Measurements from ENCODE around the gene PRICKLE2. TPM values are rescaled to one million over a fixed set of nuclear protein-coding genes. Genes with fewer than 3 reads are reported as not detected.
"Not testable (repeated sequence)": the region's sequence is repeated elsewhere in the genome, so short reads cannot be mapped to it uniquely, and the experiment has no call there.

Gene PRICKLE2
- total and polyA plus RNA-seq, 5 donors, result 2.3 to 15.2 (median 10.6) TPM

DNA sequence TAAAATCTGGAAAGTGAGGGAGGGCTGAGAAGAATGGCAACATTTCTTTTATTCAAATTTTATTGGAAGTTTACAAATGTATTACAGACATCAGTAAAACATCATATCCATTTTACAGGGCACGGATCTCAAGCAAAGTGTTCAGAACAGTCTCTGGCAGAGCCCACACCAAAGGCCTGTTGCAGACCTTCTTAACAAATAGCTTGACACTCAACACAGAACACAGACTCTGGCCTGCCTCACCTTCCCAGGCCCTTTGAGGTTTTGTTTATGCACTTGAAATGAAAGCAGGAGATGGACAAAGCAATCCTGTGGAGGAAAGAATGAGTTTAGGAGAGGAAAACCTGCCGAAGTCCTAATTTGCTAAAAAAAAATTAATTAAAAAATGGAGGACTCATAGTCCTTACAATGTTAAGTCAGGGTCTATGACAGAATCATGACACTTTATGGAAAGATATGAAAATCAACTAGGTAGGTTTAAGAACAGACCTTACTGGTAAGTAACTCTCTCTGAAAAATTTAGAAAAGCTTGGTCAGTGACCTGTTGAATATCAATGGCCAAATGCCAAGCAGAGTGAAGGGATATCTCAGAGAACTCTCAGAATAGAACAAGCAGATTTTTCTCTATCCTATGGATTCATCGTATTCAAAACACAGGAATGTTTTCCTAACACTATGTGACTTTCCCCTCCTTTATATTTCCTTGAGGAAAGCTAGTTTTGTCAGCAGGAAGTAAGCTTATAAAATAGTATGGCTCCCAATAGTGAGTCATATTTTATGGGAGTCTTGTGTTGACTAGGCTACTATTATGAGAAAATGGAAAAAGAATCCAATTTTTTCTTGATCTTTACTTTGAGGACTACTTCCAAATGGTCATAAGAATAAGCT lies 131.2 kb downstream of the PRICKLE2 start:
- 68% methylated on average over 3 of the region's 3 CpGs for WGBS
- H3K27me3 ChIP-seq (ENCODE audit: control insufficient read depth, insufficient read depth), result no peaks in the 10 kb centered on the region
- no peak for DNase-seq
- no peaks in the 10 kb centered on the region for H3K9me3 ChIP-seq (ENCODE audit: control insufficient read depth, low read length)
- intact Hi-C loops (cut with DNase I), result no loop called here
- no peak for ATAC-seq
- no peak overlapping the region for H3K4me3 ChIP-seq (ENCODE audit: low read length)
- no peak overlapping the region for H3K27ac ChIP-seq (ENCODE audit: low read length)
- H3K4me1 ChIP-seq (ENCODE audit: control insufficient read depth, insufficient read depth, low read length), result no peaks in the 10 kb centered on the region

DNA sequence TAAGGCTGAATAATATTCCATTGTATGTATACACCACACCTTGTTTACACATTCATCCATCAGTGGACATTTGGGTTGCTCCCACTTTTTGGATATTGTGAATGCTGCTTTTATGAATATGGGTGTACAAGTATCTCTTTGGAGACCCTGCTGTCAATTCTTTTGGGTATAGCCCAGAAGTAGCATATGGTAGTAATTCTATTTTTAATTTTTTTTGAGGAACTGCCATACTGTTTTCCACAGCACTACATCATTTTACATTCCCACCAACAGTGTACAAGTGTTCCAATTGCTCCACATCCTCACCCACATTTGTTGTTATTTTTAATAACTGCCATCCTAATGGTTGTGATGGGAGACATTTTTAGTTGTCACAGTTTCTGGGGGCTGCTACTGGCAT lies 132.1 kb downstream of the PRICKLE2 start:
- no peak for DNase-seq

DNA sequence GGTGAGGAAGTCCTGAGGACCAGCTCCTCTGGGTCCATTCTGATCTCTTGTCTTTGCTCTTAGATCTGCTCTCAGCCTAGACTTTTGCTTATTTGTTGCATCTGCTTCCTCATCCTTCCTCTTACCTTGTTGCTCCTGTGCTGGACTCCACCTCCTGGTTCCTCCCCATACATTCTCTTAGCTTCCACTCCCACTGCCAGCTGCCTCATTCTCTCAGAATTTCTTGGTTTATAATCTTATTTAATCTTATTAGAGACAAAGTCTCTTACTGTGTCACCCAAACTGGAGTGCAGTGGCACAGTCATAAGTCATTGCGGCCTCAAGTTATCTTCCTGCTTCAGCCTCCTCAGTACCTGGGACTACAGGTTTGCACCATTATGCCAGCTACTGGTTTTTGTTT lies 133.8 kb downstream of the PRICKLE2 start:
- no peak for ATAC-seq

More for the DNA sequence above, 132.1 kb downstream of the PRICKLE2 start:
- intact Hi-C loops (cut with DNase I), result no loop called here
- Histone ChIP-seq H3K27me3 (ENCODE audit: control insufficient read depth, insufficient read depth) (no peaks in the 10 kb centered on the region), H3K27ac (ENCODE audit: low read length) (no peak overlapping the region), H3K9me3 (ENCODE audit: control insufficient read depth, low read length) (no peaks in the 10 kb centered on the region), H3K4me3 (ENCODE audit: low read length) (no peak overlapping the region), H3K4me1 (ENCODE audit: control insufficient read depth, insufficient read depth, low read length) (no peaks in the 10 kb centered on the region)
- no peak for ATAC-seq

DNA sequence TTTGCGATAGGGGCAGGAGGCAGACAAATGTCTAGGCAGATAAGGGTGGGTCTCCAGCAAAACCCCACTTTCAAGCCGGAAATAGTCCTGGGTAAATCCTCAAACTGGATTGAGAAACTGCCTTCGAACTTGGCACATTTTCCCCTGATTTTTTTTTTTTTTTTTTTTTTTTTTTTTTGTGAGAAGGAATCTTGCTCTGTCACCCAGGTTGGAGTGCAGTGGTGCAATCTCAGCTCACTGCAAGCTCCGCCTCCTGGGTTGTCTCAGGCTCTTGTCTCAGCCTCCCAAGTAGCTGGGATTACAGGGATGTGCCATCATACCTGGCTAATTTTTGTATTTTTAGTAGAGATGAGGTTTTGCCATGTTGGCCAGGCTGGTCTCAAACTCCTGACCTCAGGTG lies 135.9 kb downstream of the PRICKLE2 start:
- H3K4me3 ChIP-seq (ENCODE audit: low read length); H3K9me3 ChIP-seq (ENCODE audit: control insufficient read depth, low read length); H3K4me1 ChIP-seq (ENCODE audit: control insufficient read depth, insufficient read depth, low read length); H3K27ac ChIP-seq (ENCODE audit: low read length); H3K27me3 ChIP-seq (ENCODE audit: control insufficient read depth, insufficient read depth); intact Hi-C loops (cut with DNase I): not testable (repeated sequence)
- 72% methylated on average over 4 of the region's 4 CpGs for whole genome bisulfite sequencing
- peak in 1 of 2 donors; percentile 36 for ATAC-seq
- DNase-seq, result peak in 1 of 3 donors; percentile 49

More for the DNA sequence above, 133.8 kb downstream of the PRICKLE2 start:
- H3K4me1 ChIP-seq (ENCODE audit: control insufficient read depth, insufficient read depth, low read length), result no peaks in the 10 kb centered on the region
- 99% methylated on average over 1 of the region's 1 CpG for WGBS
- intact Hi-C loops (cut with DNase I), result no loop called here
- no peak overlapping the region for H3K27ac ChIP-seq (ENCODE audit: low read length)
- no peaks in the 10 kb centered on the region for H3K27me3 ChIP-seq (ENCODE audit: control insufficient read depth, insufficient read depth)
- no peak for DNase-seq
- H3K9me3 ChIP-seq (ENCODE audit: control insufficient read depth, low read length), result no peaks in the 10 kb centered on the region
- no peak overlapping the region for H3K4me3 ChIP-seq (ENCODE audit: low read length)

DNA sequence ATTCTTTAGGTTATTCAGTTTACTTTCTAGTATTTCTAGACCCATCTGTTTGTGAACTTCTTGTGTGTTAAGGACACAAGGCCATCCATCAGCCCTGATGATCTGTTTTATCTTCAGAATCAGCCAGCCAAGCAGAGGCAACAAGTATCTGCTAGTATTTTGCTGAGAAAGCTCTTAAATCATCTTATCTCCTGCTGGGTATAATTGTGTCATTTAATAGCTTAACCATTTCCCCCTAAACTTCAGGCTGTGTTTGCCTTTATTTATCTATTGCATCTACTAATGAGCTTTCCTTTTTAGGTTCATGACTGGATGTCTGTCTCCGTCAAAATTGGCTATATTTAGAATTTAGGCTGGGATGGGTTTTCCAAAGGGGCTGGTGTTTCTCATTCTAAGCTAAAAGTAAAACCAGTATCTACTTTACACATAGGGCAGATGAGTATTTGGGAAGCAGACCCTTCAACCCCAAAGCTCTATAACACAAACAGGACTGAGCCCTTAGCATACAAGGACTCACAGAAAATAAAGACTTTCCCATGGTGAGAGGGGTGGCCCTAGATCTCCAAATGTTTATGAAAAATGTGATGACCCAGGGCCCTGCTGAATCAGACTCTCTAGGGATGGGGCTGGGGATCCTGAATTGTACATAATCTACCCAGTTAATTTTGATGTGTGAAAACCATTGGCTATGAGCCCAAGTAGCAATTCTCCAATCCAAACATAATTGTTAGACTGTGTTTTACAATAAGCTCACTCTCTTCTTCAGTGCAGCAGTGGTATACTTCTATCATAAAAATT lies 136.7 kb downstream of the PRICKLE2 start:
- Histone ChIP-seq H3K27me3 (ENCODE audit: control insufficient read depth, insufficient read depth) (no peaks in the 10 kb centered on the region), H3K9me3 (ENCODE audit: control insufficient read depth, low read length) (no peaks in the 10 kb centered on the region), H3K4me1 (ENCODE audit: control insufficient read depth, insufficient read depth, low read length) (no peaks in the 10 kb centered on the region), H3K4me3 (ENCODE audit: low read length) (no peak overlapping the region), H3K27ac (ENCODE audit: low read length) (no peak overlapping the region)
- 27% methylated on average over 1 of the region's 1 CpG for WGBS
- peak in 1 of 2 donors; percentile 16 for ATAC-seq
- intact Hi-C loops (cut with DNase I), result no loop called here
- no peak for DNase-seq

DNA sequence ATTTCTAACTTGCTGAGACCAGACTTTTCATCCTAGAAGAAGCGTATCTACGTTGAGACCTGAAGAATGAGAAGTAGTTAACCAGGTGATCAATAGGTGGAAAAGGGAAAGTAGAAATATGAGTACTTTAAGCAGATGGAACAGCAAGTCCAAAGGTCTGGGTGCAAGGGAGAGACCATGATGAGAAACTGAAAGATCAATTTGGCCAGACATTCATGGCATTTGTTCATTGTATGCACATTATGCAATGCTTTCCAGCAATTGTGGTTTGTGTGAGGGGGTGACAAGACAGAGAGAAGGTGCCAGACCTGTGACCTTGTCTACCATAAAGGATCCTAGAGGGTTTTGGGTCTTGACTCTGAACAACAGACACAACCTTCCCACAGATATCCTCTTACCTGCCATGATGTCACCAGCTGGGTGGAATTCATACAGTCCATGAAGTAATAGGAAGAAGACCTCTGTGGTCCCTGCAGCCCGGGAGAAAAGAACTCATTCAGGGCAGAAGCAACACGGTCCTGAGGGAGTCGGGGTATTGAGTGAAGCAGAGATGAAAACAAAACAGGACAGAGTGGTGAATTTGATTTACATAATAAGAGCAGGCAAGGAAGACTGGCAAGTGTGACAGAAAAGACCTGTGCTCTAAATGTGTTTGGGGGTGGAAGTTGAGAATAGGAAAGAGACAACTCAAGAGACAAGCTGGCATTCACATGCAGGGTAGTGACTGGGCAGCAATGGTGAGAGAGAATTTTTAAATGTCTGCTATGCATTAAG lies 138.6 kb downstream of the PRICKLE2 start:
- DNase-seq, result no peak
- intact Hi-C loops (cut with DNase I), result no loop called here
- Histone ChIP-seq H3K9me3 (ENCODE audit: control insufficient read depth, low read length) (no peaks in the 10 kb centered on the region), H3K4me3 (ENCODE audit: low read length) (no peak overlapping the region), H3K27ac (ENCODE audit: low read length) (no peak overlapping the region), H3K27me3 (ENCODE audit: control insufficient read depth, insufficient read depth) (no peaks in the 10 kb centered on the region), H3K4me1 (ENCODE audit: control insufficient read depth, insufficient read depth, low read length) (no peaks in the 10 kb centered on the region)
- ATAC-seq, result no peak
- WGBS, result 74% methylated on average over 5 of the region's 5 CpGs

- Histone ChIP-seq H3K4me1 (ENCODE audit: control insufficient read depth, insufficient read depth, low read length) (no peaks in the 10 kb centered on the region), H3K27ac (ENCODE audit: low read length) (no peak overlapping the region), H3K27me3 (ENCODE audit: control insufficient read depth, insufficient read depth) (no peaks in the 10 kb centered on the region), H3K9me3 (ENCODE audit: control insufficient read depth, low read length) (no peaks in the 10 kb centered on the region), H3K4me3 (ENCODE audit: low read length) (no peak overlapping the region)
- intact Hi-C loops (cut with DNase I), result no loop called here
- no peak for ATAC-seq
- no peak for DNase-seq
- whole genome bisulfite sequencing, result 36% methylated on average over 1 of the region's 1 CpG
Measured at GRCh38 chr3:64084640-64085039, 140.6 kb downstream of the PRICKLE2 start.

GRCh38 chr3:64083575-64083974 lies 141.7 kb downstream of the PRICKLE2 start:
- ATAC-seq, result no peak
- no peak overlapping the region for H3K4me3 ChIP-seq (ENCODE audit: low read length)
- WGBS, result 81% methylated on average over 3 of the region's 3 CpGs

DNA sequence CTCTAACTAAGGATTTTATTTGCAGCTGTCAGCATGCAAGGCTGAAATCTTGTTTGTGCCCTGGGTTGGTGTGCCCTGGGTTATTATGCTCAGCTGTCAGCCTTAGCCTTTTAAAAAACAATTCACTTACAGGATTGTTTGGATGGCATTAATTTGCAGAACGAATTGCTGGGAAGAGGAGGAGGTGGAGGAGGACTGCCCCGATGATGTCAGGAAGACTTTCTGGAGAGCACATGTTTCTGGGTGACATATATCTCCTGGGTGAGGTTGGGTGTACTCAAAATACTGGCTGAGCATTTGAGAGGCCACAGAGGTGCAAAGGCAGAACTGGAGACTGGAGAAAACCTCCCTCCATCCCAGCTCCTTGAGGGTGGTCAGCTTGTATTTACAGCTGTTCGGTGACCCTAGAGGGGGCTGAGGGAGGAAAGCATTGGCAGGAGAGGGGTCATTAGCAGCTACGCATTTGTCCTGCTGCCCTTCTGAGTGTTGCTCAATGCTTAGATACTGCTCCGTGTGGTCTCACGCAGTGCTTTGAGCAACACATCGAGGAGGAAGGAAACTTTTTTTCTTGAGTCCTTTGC lies 142.2 kb downstream of the PRICKLE2 start:
- Histone ChIP-seq H3K27ac (ENCODE audit: low read length) (no peak overlapping the region), H3K9me3 (ENCODE audit: control insufficient read depth, low read length) (no peaks in the 10 kb centered on the region), H3K27me3 (ENCODE audit: control insufficient read depth, insufficient read depth) (no peaks in the 10 kb centered on the region), H3K4me3 (ENCODE audit: low read length) (no peak overlapping the region), H3K4me1 (ENCODE audit: control insufficient read depth, insufficient read depth, low read length) (no peaks in the 10 kb centered on the region)
- DNase-seq, result no peak
- no peak for ATAC-seq
- WGBS, result 80% methylated on average over 7 of the region's 7 CpGs
- intact Hi-C loops (cut with DNase I), result no loop called here

More at GRCh38 chr3:64083575-64083974, 141.7 kb downstream of the PRICKLE2 start:
- no peak for DNase-seq
- Histone ChIP-seq H3K9me3 (ENCODE audit: control insufficient read depth, low read length) (no peaks in the 10 kb centered on the region), H3K4me1 (ENCODE audit: control insufficient read depth, insufficient read depth, low read length) (no peaks in the 10 kb centered on the region), H3K27ac (ENCODE audit: low read length) (no peak overlapping the region), H3K27me3 (ENCODE audit: control insufficient read depth, insufficient read depth) (no peaks in the 10 kb centered on the region)
- intact Hi-C loops (cut with DNase I), result no loop called here

GRCh38 chr3:64082411-64082810 lies 142.9 kb downstream of the PRICKLE2 start:
- no peaks in the 10 kb centered on the region for H3K27me3 ChIP-seq (ENCODE audit: control insufficient read depth, insufficient read depth)
- H3K4me3 ChIP-seq (ENCODE audit: low read length), result no peak overlapping the region
- ATAC-seq (no peak), DNase-seq (no peak)
- no peaks in the 10 kb centered on the region for H3K4me1 ChIP-seq (ENCODE audit: control insufficient read depth, insufficient read depth, low read length)
- H3K9me3 ChIP-seq (ENCODE audit: control insufficient read depth, low read length), result no peaks in the 10 kb centered on the region
- 79% methylated on average over 3 of the region's 3 CpGs for WGBS
- intact Hi-C loops (cut with DNase I), result no loop called here
- no peak overlapping the region for H3K27ac ChIP-seq (ENCODE audit: low read length)

Data from right cardiac atrium (tissue), 5 donors.